ENCODE measurements around the gene FSTL4. TPM values are rescaled to one million over a fixed set of nuclear protein-coding genes. Genes with fewer than 3 reads are reported as not detected.

Gene FSTL4
- polyA plus RNA-seq, 2 donors, result 0.67 to 2.1 TPM

GRCh38 chr5:133377736-133378135 lies 234.6 kb downstream of the FSTL4 start:
- Histone ChIP-seq H3K4me1 (ENCODE audit: control insufficient read depth in 2 of 2, insufficient read depth in 2 of 2, low read length in 1 of 2) (peaks cover 0 to 1% of the 10 kb centered on the region in 2 donors), H3K27ac (ENCODE audit: low read depth in 2 of 2, low read length in 1 of 2) (no peak overlapping the region), H3K4me3 (ENCODE audit: low read depth in 1 of 2, low read length in 2 of 2) (no peak overlapping the region), H3K36me3 (ENCODE audit: control insufficient read depth in 2 of 2, insufficient read depth in 2 of 2, low read length in 1 of 2) (no peaks in the 10 kb centered on the region), H3K27me3 (ENCODE audit: control insufficient read depth in 1 of 2, insufficient read depth in 2 of 2, low read length in 2 of 2) (no peaks in the 10 kb centered on the region), H3K9me3 (ENCODE audit: control insufficient read depth in 2 of 2, insufficient read depth in 1 of 2, low read depth in 1 of 2, low read length in 1 of 2) (peaks cover 5 to 7% of the 10 kb centered on the region in 2 donors)
- WGBS, 2 donors, result 76 to 80% methylated on average over 3 of the region's 3 CpGs

- Histone ChIP-seq H3K27me3 (ENCODE audit: control insufficient read depth in 1 of 2, insufficient read depth in 2 of 2, low read length in 2 of 2) (no peaks in the 10 kb centered on the region), H3K9me3 (ENCODE audit: control insufficient read depth in 2 of 2, insufficient read depth in 1 of 2, low read depth in 1 of 2, low read length in 1 of 2) (peaks cover 5 to 7% of the 10 kb centered on the region in 2 donors)
- WGBS, 2 donors, result 82 to 89% methylated on average over 1 of the region's 1 CpG
These were observed 235.4 kb downstream of the FSTL4 start for GRCh38 chr5:133376986-133377385.

DNA sequence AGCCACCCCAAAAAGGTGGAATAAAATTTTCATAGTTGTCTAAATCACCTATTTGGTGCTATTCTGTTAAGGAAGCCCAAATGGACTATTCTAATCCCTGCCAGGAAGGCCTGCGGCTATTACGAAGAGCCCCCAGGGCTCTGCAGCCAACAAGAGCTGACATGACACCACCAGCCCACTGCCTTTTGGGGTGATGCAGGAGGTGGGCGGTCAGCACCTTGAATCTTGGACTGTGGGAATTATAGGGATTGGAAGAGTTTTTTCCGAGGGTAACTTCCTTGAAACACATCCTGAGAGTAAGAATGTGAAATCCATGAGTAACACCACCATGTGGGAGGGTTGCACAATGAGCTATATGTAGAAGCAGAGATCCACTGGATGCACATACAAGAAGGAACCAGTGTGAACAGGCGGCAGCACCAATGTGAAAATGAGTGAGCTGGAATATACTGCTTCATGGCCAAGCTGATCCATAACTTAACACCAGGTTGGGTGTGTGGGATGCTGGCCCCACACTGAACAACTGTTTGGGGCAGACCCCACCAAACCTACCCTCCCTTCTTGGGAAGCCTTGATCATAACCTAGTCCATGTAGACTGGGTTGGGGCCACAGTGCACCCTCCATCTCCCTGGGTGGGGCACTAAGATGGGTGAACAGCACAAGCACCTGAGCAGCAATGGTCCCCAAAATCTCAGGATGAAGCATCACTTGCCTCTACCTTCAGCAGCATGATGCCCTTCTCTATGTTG lies 239.0 kb downstream of the FSTL4 start:
- Histone ChIP-seq H3K9me3 (ENCODE audit: control insufficient read depth in 2 of 2, insufficient read depth in 1 of 2, low read depth in 1 of 2, low read length in 1 of 2) (peaks cover 6 to 7% of the 10 kb centered on the region in 2 donors), H3K4me1 (ENCODE audit: control insufficient read depth in 2 of 2, insufficient read depth in 2 of 2, low read length in 1 of 2) (peaks cover 0 to 18% of the 10 kb centered on the region in 2 donors), H3K36me3 (ENCODE audit: control insufficient read depth in 2 of 2, insufficient read depth in 2 of 2, low read length in 1 of 2) (no peaks in the 10 kb centered on the region), H3K4me3 (ENCODE audit: low read depth in 1 of 2, low read length in 2 of 2) (no peak overlapping the region), H3K27ac (ENCODE audit: low read depth in 2 of 2, low read length in 1 of 2) (no peak overlapping the region), H3K27me3 (ENCODE audit: control insufficient read depth in 1 of 2, insufficient read depth in 2 of 2, low read length in 2 of 2) (no peaks in the 10 kb centered on the region)
- 65 to 89% methylated on average over 5 of the region's 5 CpGs for WGBS, 2 donors

More at GRCh38 chr5:133376986-133377385, 235.4 kb downstream of the FSTL4 start:
- Histone ChIP-seq H3K36me3 (ENCODE audit: control insufficient read depth in 2 of 2, insufficient read depth in 2 of 2, low read length in 1 of 2) (no peaks in the 10 kb centered on the region), H3K27ac (ENCODE audit: low read depth in 2 of 2, low read length in 1 of 2) (no peak overlapping the region), H3K4me3 (ENCODE audit: low read depth in 1 of 2, low read length in 2 of 2) (no peak overlapping the region), H3K4me1 (ENCODE audit: control insufficient read depth in 2 of 2, insufficient read depth in 2 of 2, low read length in 1 of 2) (peaks cover 0 to 4% of the 10 kb centered on the region in 2 donors)

- Histone ChIP-seq H3K27ac (ENCODE audit: low read depth in 2 of 2, low read length in 1 of 2) (no peak overlapping the region), H3K4me3 (ENCODE audit: low read depth in 1 of 2, low read length in 2 of 2) (no peak overlapping the region), H3K4me1 (ENCODE audit: control insufficient read depth in 2 of 2, insufficient read depth in 2 of 2, low read length in 1 of 2) (peaks cover 0 to 18% of the 10 kb centered on the region in 2 donors), H3K36me3 (ENCODE audit: control insufficient read depth in 2 of 2, insufficient read depth in 2 of 2, low read length in 1 of 2) (no peaks in the 10 kb centered on the region), H3K27me3 (ENCODE audit: control insufficient read depth in 1 of 2, insufficient read depth in 2 of 2, low read length in 2 of 2) (no peaks in the 10 kb centered on the region), H3K9me3 (ENCODE audit: control insufficient read depth in 2 of 2, insufficient read depth in 1 of 2, low read depth in 1 of 2, low read length in 1 of 2) (peaks cover 6 to 7% of the 10 kb centered on the region in 2 donors)
- 40 to 56% methylated on average over 7 of the region's 7 CpGs for WGBS, 2 donors
These were observed 239.9 kb downstream of the FSTL4 start for GRCh38 chr5:133372293-133372937.

DNA sequence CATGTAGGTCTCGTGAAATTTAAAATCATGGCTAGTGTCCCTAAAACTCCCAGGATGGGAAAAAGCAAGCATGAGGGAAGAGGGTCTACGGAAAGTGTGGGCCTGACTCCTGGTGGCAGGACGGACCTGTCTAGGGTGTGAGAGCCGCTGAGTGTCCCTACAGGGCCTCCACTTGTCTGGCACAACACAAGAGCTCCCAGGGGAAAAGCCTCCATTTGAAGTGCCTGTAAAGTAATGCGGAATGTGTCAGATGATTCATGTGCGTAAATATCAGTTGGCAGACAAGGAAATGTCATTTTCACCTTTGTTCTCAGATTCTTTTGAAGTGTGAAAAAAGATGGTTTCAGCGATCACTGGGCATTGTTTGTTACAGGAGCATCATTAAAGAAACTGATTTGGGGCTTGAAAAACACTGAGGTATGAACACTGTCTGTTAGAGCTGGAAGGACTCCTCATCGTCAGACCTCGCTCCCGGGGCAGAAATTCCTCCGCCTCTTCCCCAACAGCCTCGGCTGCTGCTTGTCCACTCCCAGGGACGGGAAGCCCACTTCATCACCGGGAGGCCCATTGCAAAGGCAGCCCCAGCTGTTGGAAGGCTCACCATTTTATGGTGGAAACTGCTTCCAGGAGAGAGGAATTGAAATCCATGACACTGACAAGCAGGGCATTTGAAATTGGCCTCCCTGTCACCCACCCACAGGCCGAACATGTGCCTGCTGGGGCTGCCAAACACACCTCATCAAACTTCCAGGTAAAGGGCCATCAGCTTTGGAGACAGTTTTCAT lies 240.8 kb downstream of the FSTL4 start:
- Histone ChIP-seq H3K9me3 (ENCODE audit: control insufficient read depth in 2 of 2, insufficient read depth in 1 of 2, low read depth in 1 of 2, low read length in 1 of 2) (peaks cover 2% of the 10 kb centered on the region in 2 donors), H3K4me3 (ENCODE audit: low read depth in 1 of 2, low read length in 2 of 2) (no peak overlapping the region), H3K27me3 (ENCODE audit: control insufficient read depth in 1 of 2, insufficient read depth in 2 of 2, low read length in 2 of 2) (no peaks in the 10 kb centered on the region), H3K36me3 (ENCODE audit: control insufficient read depth in 2 of 2, insufficient read depth in 2 of 2, low read length in 1 of 2) (no peaks in the 10 kb centered on the region), H3K4me1 (ENCODE audit: control insufficient read depth in 2 of 2, insufficient read depth in 2 of 2, low read length in 1 of 2) (peaks cover 0 to 18% of the 10 kb centered on the region in 2 donors), H3K27ac (ENCODE audit: low read depth in 2 of 2, low read length in 1 of 2) (no peak overlapping the region)
- 71 to 83% methylated on average over 15 of the region's 15 CpGs for WGBS, 2 donors

- Histone ChIP-seq H3K4me3 (ENCODE audit: low read depth in 1 of 2, low read length in 2 of 2) (no peak overlapping the region), H3K4me1 (ENCODE audit: control insufficient read depth in 2 of 2, insufficient read depth in 2 of 2, low read length in 1 of 2) (peaks cover 0 to 18% of the 10 kb centered on the region in 2 donors), H3K9me3 (ENCODE audit: control insufficient read depth in 2 of 2, insufficient read depth in 1 of 2, low read depth in 1 of 2, low read length in 1 of 2) (peaks cover 2% of the 10 kb centered on the region in 2 donors), H3K27ac (ENCODE audit: low read depth in 2 of 2, low read length in 1 of 2) (no peak overlapping the region), H3K27me3 (ENCODE audit: control insufficient read depth in 1 of 2, insufficient read depth in 2 of 2, low read length in 2 of 2) (no peaks in the 10 kb centered on the region), H3K36me3 (ENCODE audit: control insufficient read depth in 2 of 2, insufficient read depth in 2 of 2, low read length in 1 of 2) (no peaks in the 10 kb centered on the region)
- WGBS, 2 donors, result 88 to 92% methylated on average over 7 of the region's 7 CpGs
These were observed 241.4 kb downstream of the FSTL4 start for GRCh38 chr5:133370904-133371303.

GRCh38 chr5:133370036-133370831 lies 242.1 kb downstream of the FSTL4 start:
- Histone ChIP-seq H3K9me3 (ENCODE audit: control insufficient read depth in 2 of 2, insufficient read depth in 1 of 2, low read depth in 1 of 2, low read length in 1 of 2) (peaks cover 2% of the 10 kb centered on the region in 2 donors), H3K36me3 (ENCODE audit: control insufficient read depth in 2 of 2, insufficient read depth in 2 of 2, low read length in 1 of 2) (no peaks in the 10 kb centered on the region), H3K27me3 (ENCODE audit: control insufficient read depth in 1 of 2, insufficient read depth in 2 of 2, low read length in 2 of 2) (no peaks in the 10 kb centered on the region), H3K4me3 (ENCODE audit: low read depth in 1 of 2, low read length in 2 of 2) (no peak overlapping the region), H3K27ac (ENCODE audit: low read depth in 2 of 2, low read length in 1 of 2) (no peak overlapping the region), H3K4me1 (ENCODE audit: control insufficient read depth in 2 of 2, insufficient read depth in 2 of 2, low read length in 1 of 2) (peaks cover 0 to 18% of the 10 kb centered on the region in 2 donors)
- 56 to 71% methylated on average over 8 of the region's 8 CpGs for WGBS, 2 donors

GRCh38 chr5:133368916-133369783 lies 243.2 kb downstream of the FSTL4 start:
- Histone ChIP-seq H3K4me1 (ENCODE audit: control insufficient read depth in 2 of 2, insufficient read depth in 2 of 2, low read length in 1 of 2) (peaks cover 0 to 18% of the 10 kb centered on the region in 2 donors), H3K4me3 (ENCODE audit: low read depth in 1 of 2, low read length in 2 of 2) (no peak overlapping the region), H3K27me3 (ENCODE audit: control insufficient read depth in 1 of 2, insufficient read depth in 2 of 2, low read length in 2 of 2) (no peaks in the 10 kb centered on the region), H3K36me3 (ENCODE audit: control insufficient read depth in 2 of 2, insufficient read depth in 2 of 2, low read length in 1 of 2) (no peaks in the 10 kb centered on the region), H3K9me3 (ENCODE audit: control insufficient read depth in 2 of 2, insufficient read depth in 1 of 2, low read depth in 1 of 2, low read length in 1 of 2) (peaks cover 2% of the 10 kb centered on the region in 2 donors), H3K27ac (ENCODE audit: low read depth in 2 of 2, low read length in 1 of 2) (no peak overlapping the region)
- WGBS, 2 donors, result 64 to 75% methylated on average over 7 of the region's 7 CpGs
